Measurements from ENCODE around the gene IFITM1.
A peak's percentile ranks its signal among the peaks of the same experiment; 100 is the strongest.
"Not testable (repeated sequence)": the region's sequence is repeated elsewhere in the genome, so short reads cannot be mapped to it uniquely, and the experiment has no call there.

The IFITM1 gene

DNA sequence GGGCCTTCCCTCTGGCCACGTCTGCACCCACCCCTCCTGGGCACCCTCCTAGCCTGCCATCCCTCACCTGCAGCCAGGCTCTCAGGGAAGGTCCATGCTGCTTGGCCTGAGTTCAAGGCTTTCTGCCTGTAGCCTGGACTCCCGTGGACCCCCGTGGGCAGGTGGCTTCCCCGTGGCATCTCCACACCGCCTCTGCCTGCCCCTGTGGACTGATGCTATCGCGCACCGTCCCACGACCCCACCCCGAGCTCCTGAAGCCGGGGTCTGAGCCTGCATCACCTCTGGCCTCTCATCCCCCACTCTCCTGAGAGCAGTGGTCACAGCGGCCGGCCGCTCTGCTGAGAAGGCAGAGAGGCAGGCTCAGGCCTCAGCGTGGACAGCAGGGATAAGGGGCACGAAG is 19.1 kb upstream of the IFITM1 start:
- DNase-seq = no peak

DNA sequence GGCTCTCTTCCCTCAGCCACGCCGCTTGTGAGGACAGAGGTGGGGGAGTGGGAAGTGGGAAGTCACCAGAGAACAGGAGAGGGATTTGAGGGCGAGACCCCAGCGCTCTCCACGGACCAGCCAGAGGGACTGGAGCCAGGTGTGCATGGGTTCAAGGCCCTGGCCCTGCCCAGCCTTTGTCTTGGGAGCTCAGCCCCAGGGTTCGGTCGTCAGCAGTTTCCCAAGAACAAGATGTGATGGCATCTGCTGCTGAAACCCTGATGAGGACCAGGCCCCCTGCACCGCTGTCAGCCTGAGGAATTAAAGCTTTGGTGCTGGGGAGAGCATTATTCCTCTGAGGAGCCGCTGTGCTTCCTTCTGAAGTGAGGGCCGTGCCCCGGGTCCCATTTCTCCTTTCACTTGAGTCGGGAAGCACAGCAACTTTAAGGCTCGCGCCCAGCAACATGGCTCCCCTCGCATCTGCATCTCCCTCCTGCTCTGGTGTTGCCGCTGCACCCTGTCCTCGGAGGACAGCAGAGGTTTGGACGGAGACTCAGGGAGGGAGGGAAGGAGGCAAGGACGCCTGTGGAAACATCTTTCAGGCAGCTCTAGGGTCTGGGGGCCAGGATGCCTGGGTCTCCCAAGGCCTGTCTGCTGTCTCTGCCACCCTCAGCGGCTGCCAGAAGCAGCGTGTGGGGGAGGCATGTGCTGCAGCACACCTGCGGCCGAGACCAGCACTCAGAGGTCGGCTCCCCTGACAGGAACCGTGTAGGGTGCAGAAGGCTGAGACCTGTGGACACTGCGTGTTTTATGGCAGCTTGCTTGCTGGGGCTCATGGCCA is 18.3 kb upstream of the IFITM1 start:
- no peak for DNase-seq

- DNase-seq = no peak
Observed at GRCh38 chr11:296171-297050, 17.4 kb upstream of the IFITM1 start.

DNA sequence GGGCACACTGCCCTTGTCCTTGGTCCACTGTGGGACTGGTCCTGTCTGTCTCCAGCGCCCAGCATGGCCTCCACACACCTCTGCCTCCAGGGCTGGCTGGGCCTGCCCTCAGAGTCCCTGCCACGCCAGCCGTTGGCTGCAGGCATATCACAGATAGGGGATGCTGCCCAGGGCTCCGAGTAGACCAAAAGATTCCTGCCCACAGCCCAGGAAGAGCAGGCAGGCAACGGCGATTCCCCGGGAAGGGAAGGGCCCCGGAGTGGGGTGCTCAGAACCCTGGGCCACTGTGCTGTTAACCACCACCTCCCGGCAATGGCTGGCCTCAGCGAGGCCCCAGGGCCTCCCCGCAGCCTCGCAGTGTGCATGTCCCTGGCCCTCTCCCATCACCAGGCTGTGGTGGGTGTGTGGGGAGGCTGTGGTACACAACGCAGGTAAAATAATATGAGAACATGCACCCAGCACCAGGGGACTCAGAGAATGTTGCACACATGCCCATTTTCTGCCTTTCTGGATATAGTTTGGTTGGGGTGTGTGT is 16.7 kb upstream of the IFITM1 start:
- DNase-seq = no peak

DNA sequence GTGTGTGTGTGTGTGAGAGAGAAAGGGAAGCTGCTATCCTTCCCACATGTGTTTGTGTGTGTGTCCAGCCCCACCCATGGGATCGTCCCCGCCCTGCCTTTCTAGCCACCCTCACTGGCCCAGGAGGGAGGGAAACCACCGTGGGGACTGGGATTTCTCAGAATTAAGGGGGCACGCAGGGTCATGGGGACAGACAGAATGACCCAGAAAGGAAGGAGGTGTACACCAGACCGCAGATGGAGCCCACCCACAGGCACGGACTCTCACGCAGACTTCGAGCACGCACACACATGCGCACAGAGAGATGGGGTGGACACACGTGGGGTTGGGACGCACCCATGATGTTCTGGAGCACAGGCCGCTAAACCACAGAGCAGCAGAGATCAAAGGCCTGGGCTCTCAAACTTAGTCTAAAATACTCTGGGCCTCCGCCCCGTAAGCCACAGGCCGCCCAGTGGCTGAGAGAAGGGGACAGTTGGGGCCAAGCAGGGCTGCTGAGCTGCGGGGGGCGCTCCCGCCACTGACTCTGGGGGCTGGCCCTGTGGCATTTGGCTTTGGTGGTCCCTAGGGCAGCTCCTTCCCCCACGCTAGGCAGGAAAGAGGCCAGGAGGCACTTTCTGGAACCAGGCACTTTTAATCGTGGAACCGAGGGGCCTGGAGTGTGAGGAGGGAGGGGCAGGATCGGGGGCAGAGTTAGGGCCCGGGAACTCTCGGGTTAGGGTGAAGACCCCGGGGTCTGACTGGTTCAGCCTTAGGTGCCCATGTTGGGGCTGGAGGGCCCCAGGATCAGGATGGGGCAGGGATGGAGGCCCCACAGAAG is 16.0 kb upstream of the IFITM1 start:
- no peak for DNase-seq

GRCh38 chr11:298406-299065 is 15.3 kb upstream of the IFITM1 start:
- no peak for DNase-seq

DNA sequence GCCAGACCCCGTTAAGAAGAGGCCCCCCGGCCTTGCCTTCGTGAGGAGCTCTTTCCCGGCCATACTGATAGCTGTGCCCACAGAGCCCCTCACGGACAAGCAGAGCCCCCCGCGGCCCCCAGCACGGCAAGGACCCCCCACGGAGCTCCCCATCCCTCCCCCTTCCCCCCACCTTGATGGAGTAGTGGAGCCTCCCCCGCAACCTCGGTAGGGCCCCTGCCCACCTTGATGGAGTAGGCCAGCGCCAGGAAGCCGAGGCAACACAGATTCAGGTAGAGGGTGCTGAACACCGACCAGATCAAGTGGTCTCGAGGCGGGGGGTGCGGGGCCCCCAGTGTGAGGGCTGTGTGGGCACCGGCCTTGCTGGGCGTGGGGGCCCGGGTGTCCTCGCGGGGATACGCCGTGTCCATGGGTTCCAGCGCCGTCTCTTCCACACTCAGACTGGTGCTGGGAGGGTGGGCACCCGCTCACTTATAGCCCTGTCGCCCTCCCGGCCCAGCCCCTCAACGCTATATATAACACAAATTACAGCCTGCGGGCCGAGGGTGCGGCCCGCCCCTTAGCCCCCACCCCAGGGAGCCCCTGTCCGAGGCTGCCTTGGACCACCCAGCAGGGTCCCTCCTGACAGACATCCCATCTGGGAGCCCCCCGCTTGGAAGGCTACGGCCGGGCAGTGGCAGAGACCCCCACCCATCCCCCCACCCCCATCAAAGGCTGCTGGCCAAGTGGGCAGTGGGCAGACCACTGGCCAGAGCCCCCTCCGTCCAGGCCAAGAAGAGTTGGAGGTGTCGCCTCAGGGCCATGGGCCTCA is 14.6 kb upstream of the IFITM1 start, which contains the start of gene IFITM5:
TSS of gene IFITM5 (minus strand) at position 446 of the 811 bp plus-strand sequence. CDS start at position 410, 36 bp downstream.
- no peak for DNase-seq

DNA sequence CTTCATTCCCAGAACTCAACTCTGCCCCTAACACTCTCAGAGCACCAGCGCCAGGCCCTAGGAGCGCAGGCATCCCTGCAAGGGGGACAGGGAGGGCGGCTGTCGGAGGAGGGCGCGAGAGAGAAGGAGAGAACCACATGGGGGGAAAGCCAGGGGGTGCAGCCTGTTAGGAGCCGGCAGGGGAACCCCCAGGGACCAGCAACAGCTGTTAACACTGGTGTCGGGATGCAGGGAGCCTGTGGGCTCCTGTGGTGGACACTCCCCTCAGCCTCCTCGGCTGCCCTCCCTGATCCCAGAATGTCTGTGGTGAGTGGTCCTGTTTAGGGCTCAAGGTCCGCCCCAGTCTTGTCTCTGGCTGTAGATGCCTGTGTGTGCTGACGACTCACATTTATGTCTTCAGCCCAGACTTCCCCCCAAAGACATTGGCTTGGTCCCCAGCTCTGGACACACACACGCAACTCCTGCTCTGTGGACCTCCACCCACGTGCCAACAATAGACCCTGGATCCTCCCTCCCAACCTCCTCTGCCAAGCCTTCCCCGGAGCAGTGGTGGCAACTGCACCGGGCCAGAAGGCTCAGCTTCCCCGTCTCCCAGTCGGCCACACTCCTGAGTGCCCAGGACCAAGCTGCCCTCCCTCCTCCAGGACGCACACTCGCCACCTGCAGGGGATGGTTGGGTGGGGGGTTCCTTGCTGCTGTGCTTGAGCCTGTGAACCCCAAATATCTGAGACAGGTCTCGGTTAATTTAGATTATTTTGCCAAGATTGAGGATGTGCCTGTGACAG is 13.7 kb upstream of the IFITM1 start:
- DNase-seq = no peak

GRCh38 chr11:303363-303762 is 10.5 kb upstream of the IFITM1 start:
- no peak for DNase-seq

DNA sequence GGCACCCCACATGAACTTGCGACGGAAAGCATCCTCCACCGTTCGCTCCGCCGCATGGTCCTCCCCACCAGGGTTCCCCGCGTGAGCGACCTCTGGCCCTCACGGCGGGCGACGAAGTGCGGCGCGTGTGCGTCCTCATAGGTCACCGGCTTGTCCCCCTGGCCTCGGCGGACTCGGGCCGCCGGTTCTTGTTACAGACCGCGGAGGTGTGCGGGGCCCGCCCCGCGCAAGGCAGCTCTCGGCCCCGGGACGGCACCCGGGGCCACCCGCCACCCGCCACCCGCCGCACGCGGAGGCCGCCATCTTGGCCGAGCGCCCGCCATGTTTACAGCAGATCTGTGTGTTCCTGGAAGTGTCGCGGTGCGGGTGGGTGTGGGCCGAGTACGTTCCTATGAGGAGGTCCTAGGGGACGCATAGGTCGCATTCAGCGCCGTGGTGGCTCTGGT is 9.8 kb upstream of the IFITM1 start:
- DNase-seq = no peak

- peak; percentile 77 for DNase-seq
Observed at GRCh38 chr11:304915-305843, 8.7 kb upstream of the IFITM1 start.

DNA sequence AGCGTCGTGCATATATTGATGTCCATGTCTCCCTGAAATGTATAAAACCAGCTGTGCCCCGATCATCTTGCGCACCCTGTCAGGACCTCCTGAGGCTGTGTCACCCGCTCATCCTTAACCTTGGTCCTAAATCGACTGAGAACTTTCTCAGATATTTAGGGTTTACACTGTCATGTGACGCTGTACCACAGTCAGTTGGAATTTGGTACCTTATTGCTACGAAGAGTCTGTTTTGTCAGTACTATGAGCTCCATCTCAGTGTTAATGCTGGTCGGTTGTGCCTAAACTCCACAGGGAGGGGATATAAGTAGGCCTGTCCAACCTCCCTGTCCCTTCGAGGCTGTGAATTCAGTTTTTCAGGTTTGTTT is 8.0 kb upstream of the IFITM1 start:
- DNase-seq = no peak

- DNase-seq = no peak
Observed at GRCh38 chr11:306645-307371, 7.0 kb upstream of the IFITM1 start.

- peak; percentile 91 for DNase-seq
Observed at GRCh38 chr11:307766-308708, 5.8 kb upstream of the IFITM1 start, which contains the start of gene IFITM2. Gene IFITM2 (plus strand): TSS chr11:307816. CDS start chr11:308193, 377 bp downstream.

DNA sequence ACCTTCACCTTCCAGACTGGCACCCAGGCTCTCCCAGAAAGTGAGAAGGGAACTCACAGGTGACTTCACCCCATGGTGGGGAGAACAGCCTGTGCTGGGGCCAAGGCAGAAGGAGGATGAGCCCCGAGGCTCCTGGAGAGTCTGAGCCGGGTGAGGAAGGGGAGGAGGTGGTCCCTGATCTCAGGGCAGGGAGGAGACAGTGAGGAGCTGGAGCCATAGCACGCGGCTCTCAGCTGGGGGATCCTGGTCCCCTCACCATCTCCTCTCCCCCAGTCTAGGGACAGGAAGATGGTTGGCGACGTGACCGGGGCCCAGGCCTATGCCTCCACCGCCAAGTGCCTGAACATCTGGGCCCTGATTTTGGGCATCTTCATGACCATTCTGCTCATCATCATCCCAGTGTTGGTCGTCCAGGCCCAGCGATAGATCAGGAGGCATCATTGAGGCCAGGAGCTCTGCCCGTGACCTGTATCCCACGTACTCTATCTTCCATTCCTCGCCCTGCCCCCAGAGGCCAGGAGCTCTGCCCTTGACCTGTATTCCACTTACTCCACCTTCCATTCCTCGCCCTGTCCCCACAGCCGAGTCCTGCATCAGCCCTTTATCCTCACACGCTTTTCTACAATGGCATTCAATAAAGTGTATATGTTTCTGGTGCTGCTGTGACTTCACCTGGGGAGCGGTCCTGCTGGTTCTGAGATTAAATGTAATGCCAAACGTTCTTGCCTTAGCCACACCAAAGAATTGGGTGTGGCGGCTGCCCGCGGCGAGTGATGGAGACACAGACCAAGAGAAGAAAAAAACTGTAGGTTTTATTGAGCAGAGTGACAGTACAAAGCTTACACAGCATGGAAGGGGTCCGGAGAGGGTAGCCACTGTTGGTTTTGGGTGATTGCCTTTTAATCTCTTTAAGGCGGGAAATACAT is 4.8 kb upstream of the IFITM1 start:
- DNase-seq = not testable (repeated sequence)

GRCh38 chr11:309979-310572 is 3.8 kb upstream of the IFITM1 start:
- not testable (repeated sequence) for DNase-seq

All from fibroblast of skin of right quadriceps (primary cell).